Measurements from ENCODE around the gene CDKN2A. TPM values are rescaled to one million over a fixed set of nuclear protein-coding genes. Genes with fewer than 3 reads are reported as not detected.

CDKN2A gene
- total RNA-seq, 1 experiment from 2014 or later: 0.57 TPM

- ATAC-seq: peak; percentile 77
- DNase-seq (ENCODE audit: low spot score): peak; percentile 81
- Mint-ChIP-seq H3K9me3 (no peaks in the 10 kb centered on the region), H3K4me1 (peaks cover 55% of the 10 kb centered on the region), H3K4me3 (peak overlapping the region; percentile 66), H3K27ac (no peak overlapping the region), H3K36me3 (no peaks in the 10 kb centered on the region), H3K27me3 (ENCODE audit: low read depth) (peaks cover 97% of the 10 kb centered on the region)
- POLR2A ChIA-PET: no interaction called here
- TF ChIP-seq ATF2 (CRISPR knock-in tag; IDR thresholded peaks at IDR 0.05; ENCODE audit: borderline replicate concordance, low read depth): no peak
- TF ChIP-seq, protein P1, sequence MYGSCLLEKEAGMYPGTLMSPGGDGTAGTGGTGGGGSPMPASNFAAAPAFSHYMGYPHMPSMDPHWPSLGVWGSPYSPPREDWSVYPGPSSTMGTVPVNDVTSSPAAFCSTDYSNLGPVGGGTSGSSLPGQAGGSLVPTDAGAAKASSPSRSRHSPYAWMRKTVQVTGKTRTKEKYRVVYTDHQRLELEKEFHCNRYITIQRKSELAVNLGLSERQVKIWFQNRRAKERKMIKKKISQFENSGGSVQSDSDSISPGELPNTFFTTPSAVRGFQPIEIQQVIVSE (CRISPR knock-in tag; IDR thresholded peaks at IDR 0.05; ENCODE audit: borderline replicate concordance): no peak
- TF ChIP-seq ZNF138 (CRISPR knock-in tag; conservative IDR thresholded peaks at IDR 0.05): no peak
- TF ChIP-seq OVOL2 (CRISPR knock-in tag; IDR thresholded peaks at IDR 0.05; ENCODE audit: borderline replicate concordance): no peak
- TF ChIP-seq JAZF1 (CRISPR knock-in tag; IDR thresholded peaks at IDR 0.05): no peak
- TF ChIP-seq NR3C1 (CRISPR knock-in tag; conservative IDR thresholded peaks at IDR 0.05; ENCODE audit: low read depth): no peak
- no peak for TF ChIP-seq HMGA2 (CRISPR knock-in tag; IDR thresholded peaks at IDR 0.05)
- TF ChIP-seq ERG (CRISPR knock-in tag; IDR thresholded peaks at IDR 0.05): no peak
- TF ChIP-seq IRF2 (CRISPR knock-in tag; IDR thresholded peaks at IDR 0.05; ENCODE audit: borderline replicate concordance, low read depth): no peak
- no peak for TF ChIP-seq ZNF396 (CRISPR knock-in tag; IDR thresholded peaks at IDR 0.05; ENCODE audit: borderline replicate concordance)
- TF ChIP-seq, protein P2, sequence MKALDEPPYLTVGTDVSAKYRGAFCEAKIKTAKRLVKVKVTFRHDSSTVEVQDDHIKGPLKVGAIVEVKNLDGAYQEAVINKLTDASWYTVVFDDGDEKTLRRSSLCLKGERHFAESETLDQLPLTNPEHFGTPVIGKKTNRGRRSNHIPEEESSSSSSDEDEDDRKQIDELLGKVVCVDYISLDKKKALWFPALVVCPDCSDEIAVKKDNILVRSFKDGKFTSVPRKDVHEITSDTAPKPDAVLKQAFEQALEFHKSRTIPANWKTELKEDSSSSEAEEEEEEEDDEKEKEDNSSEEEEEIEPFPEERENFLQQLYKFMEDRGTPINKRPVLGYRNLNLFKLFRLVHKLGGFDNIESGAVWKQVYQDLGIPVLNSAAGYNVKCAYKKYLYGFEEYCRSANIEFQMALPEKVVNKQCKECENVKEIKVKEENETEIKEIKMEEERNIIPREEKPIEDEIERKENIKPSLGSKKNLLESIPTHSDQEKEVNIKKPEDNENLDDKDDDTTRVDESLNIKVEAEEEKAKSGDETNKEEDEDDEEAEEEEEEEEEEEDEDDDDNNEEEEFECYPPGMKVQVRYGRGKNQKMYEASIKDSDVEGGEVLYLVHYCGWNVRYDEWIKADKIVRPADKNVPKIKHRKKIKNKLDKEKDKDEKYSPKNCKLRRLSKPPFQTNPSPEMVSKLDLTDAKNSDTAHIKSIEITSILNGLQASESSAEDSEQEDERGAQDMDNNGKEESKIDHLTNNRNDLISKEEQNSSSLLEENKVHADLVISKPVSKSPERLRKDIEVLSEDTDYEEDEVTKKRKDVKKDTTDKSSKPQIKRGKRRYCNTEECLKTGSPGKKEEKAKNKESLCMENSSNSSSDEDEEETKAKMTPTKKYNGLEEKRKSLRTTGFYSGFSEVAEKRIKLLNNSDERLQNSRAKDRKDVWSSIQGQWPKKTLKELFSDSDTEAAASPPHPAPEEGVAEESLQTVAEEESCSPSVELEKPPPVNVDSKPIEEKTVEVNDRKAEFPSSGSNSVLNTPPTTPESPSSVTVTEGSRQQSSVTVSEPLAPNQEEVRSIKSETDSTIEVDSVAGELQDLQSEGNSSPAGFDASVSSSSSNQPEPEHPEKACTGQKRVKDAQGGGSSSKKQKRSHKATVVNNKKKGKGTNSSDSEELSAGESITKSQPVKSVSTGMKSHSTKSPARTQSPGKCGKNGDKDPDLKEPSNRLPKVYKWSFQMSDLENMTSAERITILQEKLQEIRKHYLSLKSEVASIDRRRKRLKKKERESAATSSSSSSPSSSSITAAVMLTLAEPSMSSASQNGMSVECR (CRISPR knock-in tag; IDR thresholded peaks at IDR 0.05; ENCODE audit: borderline replicate concordance): no peak
- CTCF ChIA-PET: interaction anchor here (1.0 to 1.2 kb wide), 2 partner anchors 32 to 152 kb away, joined by 3 to 4 read pairs; no protein-coding TSS in a partner anchor
Measured at GRCh38 chr9:21965401-21965951, 28.7 kb downstream of the CDKN2A start.

GRCh38 chr9:21964925-21965385, 29.2 kb downstream of the CDKN2A start:
- H3K27ac Mint-ChIP-seq: no peak overlapping the region
- ATAC-seq: 0 out of 2 replicates have a peak, but pooled peaks have one; percentile 6
- H3K4me1 Mint-ChIP-seq: peaks cover 49% of the 10 kb centered on the region
- no peak for DNase-seq (ENCODE audit: low spot score)
- ChIA-PET POLR2A (no interaction called here), CTCF (interaction anchor here (0.7 to 1.2 kb wide), 2 partner anchors 44 to 194 kb away, joined by 3 to 5 read pairs; partner anchors contain the start of gene CDKN2B)
- H3K9me3 Mint-ChIP-seq: peaks cover 2% of the 10 kb centered on the region; the same call in 1 of the 2 replicates
- H3K27me3 Mint-ChIP-seq (ENCODE audit: low read depth): peaks cover 97% of the 10 kb centered on the region
- H3K36me3 Mint-ChIP-seq: no peaks in the 10 kb centered on the region
- TF ChIP-seq MAX (CRISPR knock-in tag; IDR thresholded peaks at IDR 0.05): no peak
- TF ChIP-seq, protein P1 (CRISPR knock-in tag; IDR thresholded peaks at IDR 0.05; ENCODE audit: borderline replicate concordance): no peak
- no peak for TF ChIP-seq GTF2I (CRISPR knock-in tag; conservative IDR thresholded peaks at IDR 0.05)
- no peak for TF ChIP-seq ZNF281 (CRISPR knock-in tag; IDR thresholded peaks at IDR 0.05)
- TF ChIP-seq, protein P3, sequence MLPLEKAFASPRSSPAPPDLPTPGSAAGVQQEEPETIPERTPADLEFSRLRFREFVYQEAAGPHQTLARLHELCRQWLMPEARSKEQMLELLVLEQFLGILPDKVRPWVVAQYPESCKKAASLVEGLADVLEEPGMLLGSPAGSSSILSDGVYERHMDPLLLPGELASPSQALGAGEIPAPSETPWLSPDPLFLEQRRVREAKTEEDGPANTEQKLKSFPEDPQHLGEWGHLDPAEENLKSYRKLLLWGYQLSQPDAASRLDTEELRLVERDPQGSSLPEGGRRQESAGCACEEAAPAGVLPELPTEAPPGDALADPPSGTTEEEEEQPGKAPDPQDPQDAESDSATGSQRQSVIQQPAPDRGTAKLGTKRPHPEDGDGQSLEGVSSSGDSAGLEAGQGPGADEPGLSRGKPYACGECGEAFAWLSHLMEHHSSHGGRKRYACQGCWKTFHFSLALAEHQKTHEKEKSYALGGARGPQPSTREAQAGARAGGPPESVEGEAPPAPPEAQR (CRISPR knock-in tag; IDR thresholded peaks at IDR 0.05): no peak
- TF ChIP-seq ATF1 (CRISPR knock-in tag; IDR thresholded peaks at IDR 0.05): no peak
- TF ChIP-seq ATF3 (CRISPR knock-in tag; conservative IDR thresholded peaks at IDR 0.05): no peak
- TF ChIP-seq ZNF671 (CRISPR knock-in tag; IDR thresholded peaks at IDR 0.05): no peak
- no peak for TF ChIP-seq NFATC4 (CRISPR knock-in tag; IDR thresholded peaks at IDR 0.05)
- peak overlapping the region; percentile 66 for H3K4me3 Mint-ChIP-seq

Data from WTC11 (cell line).